Hepatocyte (in vitro differentiated cells): Measurements from ENCODE around the gene FUCA1.

Experiments
- EZH2 ChIP-seq: fragments of 200-600 bp; sonication (generic); IDR thresholded peaks from 2 replicates; pipeline ENCODE4 v1.6.1; 2016; ENCODE audit warnings: antibody characterized with exemption, mild to moderate bottlenecking, borderline replicate concordance
- TF ChIP-seq, protein P1 (sequence below): fragments of 200-600 bp; sonication (generic); IDR thresholded peaks from 2 replicates; pipeline ENCODE4 v1.5.1; 2016; ENCODE audit warnings: antibody characterized with exemption, mild to moderate bottlenecking; ENCODE audit not compliant: poor library complexity

DNA sequence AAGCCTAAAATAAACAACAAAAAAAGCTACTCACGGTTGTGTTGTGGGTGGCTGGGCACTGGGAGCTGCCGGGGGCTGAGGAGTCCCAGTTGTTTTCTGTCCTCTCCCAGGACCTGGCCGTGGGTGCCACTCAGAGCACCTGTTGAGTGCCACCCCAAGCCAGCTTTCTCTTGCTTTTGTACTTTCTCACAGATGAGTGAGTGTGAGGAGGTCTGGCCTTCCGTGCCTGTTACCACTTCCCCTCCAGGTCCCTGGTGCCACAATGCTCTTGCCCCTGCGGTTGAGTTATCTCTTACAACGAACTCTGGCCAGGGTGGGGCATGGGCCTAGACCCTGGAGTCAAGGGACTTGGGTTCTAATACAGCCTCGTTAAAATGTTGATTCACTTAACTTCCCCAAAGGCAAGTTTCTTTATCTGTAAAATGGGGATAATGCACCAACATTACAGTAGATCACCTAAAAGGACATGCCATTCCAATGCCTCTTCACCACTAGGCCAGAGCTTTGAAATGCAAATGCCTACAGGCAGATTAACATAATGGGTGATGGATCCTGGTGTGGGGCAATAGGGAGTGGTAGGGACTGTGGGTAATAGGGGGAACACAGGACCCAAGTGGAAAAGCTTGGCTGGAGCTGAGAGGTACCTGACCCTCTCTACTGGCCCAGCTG is 45.3 kb upstream of the FUCA1 start, which contains the start of gene CNR2:
- TF ChIP-seq, protein P1, sequence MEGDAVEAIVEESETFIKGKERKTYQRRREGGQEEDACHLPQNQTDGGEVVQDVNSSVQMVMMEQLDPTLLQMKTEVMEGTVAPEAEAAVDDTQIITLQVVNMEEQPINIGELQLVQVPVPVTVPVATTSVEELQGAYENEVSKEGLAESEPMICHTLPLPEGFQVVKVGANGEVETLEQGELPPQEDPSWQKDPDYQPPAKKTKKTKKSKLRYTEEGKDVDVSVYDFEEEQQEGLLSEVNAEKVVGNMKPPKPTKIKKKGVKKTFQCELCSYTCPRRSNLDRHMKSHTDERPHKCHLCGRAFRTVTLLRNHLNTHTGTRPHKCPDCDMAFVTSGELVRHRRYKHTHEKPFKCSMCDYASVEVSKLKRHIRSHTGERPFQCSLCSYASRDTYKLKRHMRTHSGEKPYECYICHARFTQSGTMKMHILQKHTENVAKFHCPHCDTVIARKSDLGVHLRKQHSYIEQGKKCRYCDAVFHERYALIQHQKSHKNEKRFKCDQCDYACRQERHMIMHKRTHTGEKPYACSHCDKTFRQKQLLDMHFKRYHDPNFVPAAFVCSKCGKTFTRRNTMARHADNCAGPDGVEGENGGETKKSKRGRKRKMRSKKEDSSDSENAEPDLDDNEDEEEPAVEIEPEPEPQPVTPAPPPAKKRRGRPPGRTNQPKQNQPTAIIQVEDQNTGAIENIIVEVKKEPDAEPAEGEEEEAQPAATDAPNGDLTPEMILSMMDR, result no peak
- no peak for TF ChIP-seq EZH2
